A673 (cell line): ENCODE measurements around the gene TPSD1.

Source experiments
- EZH2 ChIP-seq: fragments of 200-600 bp; sonication (generic); IDR thresholded peaks from 2 replicates; pipeline ENCODE4 v1.6.1; 2017; ENCODE audit warnings: borderline replicate concordance, low read depth, mild to moderate bottlenecking, mixed read lengths, antibody characterized with exemption, low read length; ENCODE audit not compliant: poor library complexity, severe bottlenecking
- TF ChIP-seq, protein P1 (sequence below): fragments of 300-800, 200-600 bp; sonication (generic); conservative IDR thresholded peaks from 2 replicates; pipeline ENCODE4 v1.5.1; 2017; ENCODE audit warnings: low read depth, mild to moderate bottlenecking, antibody characterized with exemption, low read length, moderate library complexity, mixed read lengths

DNA sequence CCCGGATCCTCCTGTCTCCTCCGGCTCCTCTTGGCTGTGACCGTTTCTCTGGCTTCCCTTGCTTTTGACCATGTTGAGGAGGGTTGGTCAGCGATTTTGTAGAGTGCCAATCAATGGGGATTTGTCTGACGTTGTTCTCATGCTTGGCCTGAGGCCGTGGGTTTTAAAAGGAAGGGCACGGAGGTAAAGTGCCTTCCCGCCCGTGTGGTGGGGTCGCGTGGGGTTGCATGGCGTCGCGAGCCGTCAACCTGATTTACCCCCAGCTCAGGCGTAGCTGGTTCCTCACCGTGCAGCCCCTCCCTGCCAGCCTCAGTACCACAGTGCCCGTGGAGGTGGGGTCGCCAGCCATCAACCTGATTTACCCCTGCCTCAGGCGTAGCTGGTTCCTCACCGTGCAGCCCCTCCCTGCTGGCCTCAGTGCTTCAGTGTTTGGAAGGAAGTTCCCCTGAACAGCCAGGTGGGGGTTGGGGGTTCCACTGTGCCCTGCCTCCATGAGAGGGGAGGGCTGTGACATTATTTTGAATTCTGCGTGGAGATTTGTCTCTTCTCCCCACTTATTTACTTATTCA is 10.3 kb upstream of the TPSD1 start:
- TF ChIP-seq, protein P1, sequence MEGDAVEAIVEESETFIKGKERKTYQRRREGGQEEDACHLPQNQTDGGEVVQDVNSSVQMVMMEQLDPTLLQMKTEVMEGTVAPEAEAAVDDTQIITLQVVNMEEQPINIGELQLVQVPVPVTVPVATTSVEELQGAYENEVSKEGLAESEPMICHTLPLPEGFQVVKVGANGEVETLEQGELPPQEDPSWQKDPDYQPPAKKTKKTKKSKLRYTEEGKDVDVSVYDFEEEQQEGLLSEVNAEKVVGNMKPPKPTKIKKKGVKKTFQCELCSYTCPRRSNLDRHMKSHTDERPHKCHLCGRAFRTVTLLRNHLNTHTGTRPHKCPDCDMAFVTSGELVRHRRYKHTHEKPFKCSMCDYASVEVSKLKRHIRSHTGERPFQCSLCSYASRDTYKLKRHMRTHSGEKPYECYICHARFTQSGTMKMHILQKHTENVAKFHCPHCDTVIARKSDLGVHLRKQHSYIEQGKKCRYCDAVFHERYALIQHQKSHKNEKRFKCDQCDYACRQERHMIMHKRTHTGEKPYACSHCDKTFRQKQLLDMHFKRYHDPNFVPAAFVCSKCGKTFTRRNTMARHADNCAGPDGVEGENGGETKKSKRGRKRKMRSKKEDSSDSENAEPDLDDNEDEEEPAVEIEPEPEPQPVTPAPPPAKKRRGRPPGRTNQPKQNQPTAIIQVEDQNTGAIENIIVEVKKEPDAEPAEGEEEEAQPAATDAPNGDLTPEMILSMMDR = no peak
- TF ChIP-seq EZH2 = no peak
